Measurements from ENCODE around the gene POLN.

DNA sequence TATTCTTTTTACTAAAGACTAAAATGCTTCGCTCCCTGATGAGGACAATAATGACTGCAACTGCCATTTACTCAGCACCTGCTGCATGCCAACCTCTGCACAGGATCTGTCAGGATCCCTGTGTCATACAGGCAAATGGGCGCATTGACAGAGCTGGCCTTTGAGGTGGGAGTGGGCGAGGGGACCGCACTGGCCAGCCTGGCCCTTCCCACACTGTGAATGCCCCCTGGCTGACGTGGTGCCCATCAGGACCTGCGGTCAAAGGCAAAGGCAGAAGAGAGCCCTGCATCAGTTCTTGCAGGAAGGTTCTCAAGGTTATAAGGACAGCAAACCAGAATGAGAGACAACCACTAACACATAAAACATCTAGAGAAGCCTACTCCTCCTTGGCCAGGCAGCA is 67.9 kb downstream of the POLN start:
- TF ChIP-seq CTCF (IDR thresholded peaks at IDR 0.05) (no peak), POLR2AphosphoS5 (IDR thresholded peaks at IDR 0.05) (no peak)

All from stomach (tissue), 4 donors.